Nephron progenitor cell (in vitro differentiated cells): Measurements from ENCODE around the gene NACC1.

ENCODE experiments used
- DNase-seq: peaks from one replicate; pipeline ENCODE4 v3.0.0; 2021
- H3K27ac Mint-ChIP-seq: 2 replicates; pipeline ENCODE4 v1.8.0; 2021; ENCODE audit warnings: mild to moderate bottlenecking, moderate library complexity, mixed read lengths
- H3K27me3 Mint-ChIP-seq: 2 replicates; pipeline ENCODE4 v1.8.0; 2021; ENCODE audit warnings: mild to moderate bottlenecking, low read depth, mixed read lengths; ENCODE audit not compliant: poor library complexity
- H3K36me3 Mint-ChIP-seq: 2 replicates; pipeline ENCODE4 v1.8.0; 2021; ENCODE audit warnings: low read depth, mixed read lengths
- H3K4me1 Mint-ChIP-seq: 2 replicates; pipeline ENCODE4 v1.8.0; 2021; ENCODE audit warnings: mixed read lengths
- H3K4me3 Mint-ChIP-seq: 2 replicates; pipeline ENCODE4 v1.8.0; 2021; ENCODE audit warnings: mild to moderate bottlenecking, moderate library complexity, mixed read lengths
- H3K9me3 Mint-ChIP-seq: 2 replicates; pipeline ENCODE4 v1.8.0; 2021; ENCODE audit warnings: mild to moderate bottlenecking, moderate library complexity, mixed read lengths
- TF ChIP-seq, protein P1 (sequence below): fragments of 200-600 bp; sonication (generic); IDR thresholded peaks from 2 replicates; pipeline ENCODE4 v1.5.0; 2021; ENCODE audit warnings: antibody characterized with exemption

The NACC1 gene

DNA sequence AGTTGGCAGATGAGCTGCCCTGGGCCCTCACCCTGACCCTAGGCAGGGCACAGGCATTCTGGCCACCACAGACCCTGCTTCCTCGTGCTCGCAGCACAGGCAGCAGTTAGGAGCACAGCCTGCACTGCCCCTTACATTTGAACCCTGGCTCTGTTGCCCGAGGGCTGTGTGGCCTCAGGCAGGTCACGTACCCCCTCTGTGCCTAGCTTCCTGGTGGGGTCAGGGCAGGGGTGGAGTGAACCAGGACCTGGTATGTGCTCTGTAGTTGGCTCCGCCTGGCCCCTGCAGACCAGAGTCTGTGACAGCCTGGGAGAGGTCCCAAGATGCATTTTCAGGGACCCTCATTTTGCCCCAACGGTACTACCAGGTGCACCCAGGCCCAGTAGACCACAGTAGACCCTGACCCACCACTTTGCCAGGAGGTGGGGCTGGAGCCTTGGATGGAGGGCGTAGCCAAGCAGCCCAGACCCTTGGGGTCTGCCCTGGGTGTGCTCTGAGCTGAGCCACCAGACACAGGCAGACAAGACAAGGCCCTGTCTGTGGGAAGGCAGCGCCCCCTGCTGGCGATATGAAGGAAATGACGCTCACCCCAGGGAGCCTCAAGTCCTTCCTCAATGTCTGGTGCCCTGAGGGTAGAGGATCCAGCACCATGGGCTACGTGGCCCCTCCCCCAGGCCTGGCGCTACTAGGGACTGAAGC is 24.5 kb upstream of the NACC1 start:
- no peaks in the 10 kb centered on the region for H3K36me3 Mint-ChIP-seq
- peaks cover 89% of the 10 kb centered on the region for H3K27me3 Mint-ChIP-seq
- peaks cover 28% of the 10 kb centered on the region for H3K4me1 Mint-ChIP-seq
- TF ChIP-seq, protein P1, sequence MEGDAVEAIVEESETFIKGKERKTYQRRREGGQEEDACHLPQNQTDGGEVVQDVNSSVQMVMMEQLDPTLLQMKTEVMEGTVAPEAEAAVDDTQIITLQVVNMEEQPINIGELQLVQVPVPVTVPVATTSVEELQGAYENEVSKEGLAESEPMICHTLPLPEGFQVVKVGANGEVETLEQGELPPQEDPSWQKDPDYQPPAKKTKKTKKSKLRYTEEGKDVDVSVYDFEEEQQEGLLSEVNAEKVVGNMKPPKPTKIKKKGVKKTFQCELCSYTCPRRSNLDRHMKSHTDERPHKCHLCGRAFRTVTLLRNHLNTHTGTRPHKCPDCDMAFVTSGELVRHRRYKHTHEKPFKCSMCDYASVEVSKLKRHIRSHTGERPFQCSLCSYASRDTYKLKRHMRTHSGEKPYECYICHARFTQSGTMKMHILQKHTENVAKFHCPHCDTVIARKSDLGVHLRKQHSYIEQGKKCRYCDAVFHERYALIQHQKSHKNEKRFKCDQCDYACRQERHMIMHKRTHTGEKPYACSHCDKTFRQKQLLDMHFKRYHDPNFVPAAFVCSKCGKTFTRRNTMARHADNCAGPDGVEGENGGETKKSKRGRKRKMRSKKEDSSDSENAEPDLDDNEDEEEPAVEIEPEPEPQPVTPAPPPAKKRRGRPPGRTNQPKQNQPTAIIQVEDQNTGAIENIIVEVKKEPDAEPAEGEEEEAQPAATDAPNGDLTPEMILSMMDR: peak; percentile 95
- peaks cover 3% of the 10 kb centered on the region for H3K9me3 Mint-ChIP-seq
- H3K4me3 Mint-ChIP-seq: no peak overlapping the region
- H3K27ac Mint-ChIP-seq: no peak overlapping the region
- DNase-seq: peak; percentile 84

DNA sequence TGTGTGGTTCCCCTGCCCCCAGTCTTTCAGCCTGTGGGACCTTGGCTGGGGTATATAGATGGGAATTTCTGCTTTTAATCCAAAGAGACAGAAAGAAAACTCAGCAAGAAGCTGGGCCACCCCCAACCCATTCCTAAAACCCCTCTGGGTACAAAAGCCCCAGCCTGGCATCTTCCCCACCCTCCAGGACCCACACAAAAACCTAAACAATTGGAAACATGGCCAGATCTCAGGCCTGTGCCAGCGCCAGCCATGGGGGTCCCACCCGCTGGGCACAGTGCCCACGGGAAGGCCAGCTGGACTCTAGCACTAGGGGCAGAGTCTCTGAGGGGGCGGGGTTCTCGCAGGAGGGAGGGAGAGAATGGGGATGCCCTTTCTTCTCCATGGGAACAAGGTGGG is 24.0 kb upstream of the NACC1 start:
- Mint-ChIP-seq H3K4me1 (peaks cover 28% of the 10 kb centered on the region), H3K36me3 (no peaks in the 10 kb centered on the region), H3K27ac (no peak overlapping the region), H3K4me3 (no peak overlapping the region), H3K27me3 (peaks cover 89% of the 10 kb centered on the region), H3K9me3 (peaks cover 3% of the 10 kb centered on the region)
- DNase-seq: no peak
- TF ChIP-seq, protein P1: no peak

DNA sequence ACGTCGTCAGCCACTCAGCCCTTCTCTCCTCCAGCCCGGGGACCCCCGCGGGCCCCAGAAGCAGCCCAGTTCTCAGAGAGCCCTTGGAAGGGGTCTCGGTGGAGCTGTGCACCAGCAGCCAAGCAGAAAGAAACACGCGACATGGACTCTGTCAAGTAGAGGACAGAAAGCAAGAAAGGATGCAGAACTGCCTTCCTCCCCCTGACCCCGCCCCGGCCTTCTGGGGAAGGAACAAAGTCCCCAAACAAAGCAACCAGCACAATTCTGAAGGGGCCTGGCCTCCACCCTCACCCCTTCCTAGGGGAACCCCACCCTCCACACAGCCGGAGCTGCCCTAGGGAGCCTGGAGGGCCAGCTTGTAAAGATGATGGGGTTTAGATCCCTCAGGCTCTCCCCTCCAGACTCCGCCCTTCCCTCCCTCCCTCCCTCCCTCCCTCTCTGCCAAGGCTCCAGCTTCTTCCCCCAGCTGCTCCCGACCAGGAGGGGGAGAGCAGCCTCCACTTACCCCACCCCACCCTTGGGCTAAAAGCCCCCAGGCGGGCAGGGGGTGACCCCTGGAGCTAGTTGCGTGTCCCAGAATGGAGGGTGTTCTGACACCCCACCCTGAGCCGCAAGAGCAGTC is 23.2 kb upstream of the NACC1 start:
- TF ChIP-seq, protein P1: no peak
- Mint-ChIP-seq H3K27me3 (peaks cover 93% of the 10 kb centered on the region), H3K4me1 (peaks cover 28% of the 10 kb centered on the region), H3K4me3 (no peak overlapping the region), H3K9me3 (peaks cover 4% of the 10 kb centered on the region), H3K36me3 (peaks cover under 1% of the 10 kb centered on the region), H3K27ac (no peak overlapping the region)
- DNase-seq: peak; percentile 31

DNA sequence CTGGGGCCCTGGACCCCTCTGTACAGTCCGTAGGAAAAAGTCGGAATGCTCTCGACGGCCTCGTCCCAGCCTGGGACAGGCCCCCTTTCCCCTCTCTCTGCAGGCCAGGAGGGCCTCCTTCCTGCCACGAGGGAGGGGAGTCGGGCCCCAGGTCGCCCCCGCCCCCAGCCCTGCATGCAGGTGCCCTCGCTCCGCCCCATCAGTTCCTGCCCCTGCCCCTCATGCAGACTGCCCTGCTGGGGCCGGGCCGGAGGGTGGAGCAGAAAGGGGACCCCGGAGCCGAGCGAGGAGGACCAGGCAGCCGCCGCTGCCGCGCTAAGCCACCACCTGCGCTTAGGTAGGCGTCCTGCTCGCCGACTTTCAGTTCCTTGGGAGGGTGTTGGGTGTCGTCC is 22.7 kb upstream of the NACC1 start:
- peak; percentile 42 for DNase-seq
- peaks cover 28% of the 10 kb centered on the region for H3K4me1 Mint-ChIP-seq
- H3K36me3 Mint-ChIP-seq: peaks cover 5% of the 10 kb centered on the region
- TF ChIP-seq, protein P1: no peak
- no peak overlapping the region for H3K27ac Mint-ChIP-seq
- H3K27me3 Mint-ChIP-seq: peaks cover 93% of the 10 kb centered on the region
- H3K9me3 Mint-ChIP-seq: peaks cover 6% of the 10 kb centered on the region
- peak overlapping the region; percentile 61 for H3K4me3 Mint-ChIP-seq

DNA sequence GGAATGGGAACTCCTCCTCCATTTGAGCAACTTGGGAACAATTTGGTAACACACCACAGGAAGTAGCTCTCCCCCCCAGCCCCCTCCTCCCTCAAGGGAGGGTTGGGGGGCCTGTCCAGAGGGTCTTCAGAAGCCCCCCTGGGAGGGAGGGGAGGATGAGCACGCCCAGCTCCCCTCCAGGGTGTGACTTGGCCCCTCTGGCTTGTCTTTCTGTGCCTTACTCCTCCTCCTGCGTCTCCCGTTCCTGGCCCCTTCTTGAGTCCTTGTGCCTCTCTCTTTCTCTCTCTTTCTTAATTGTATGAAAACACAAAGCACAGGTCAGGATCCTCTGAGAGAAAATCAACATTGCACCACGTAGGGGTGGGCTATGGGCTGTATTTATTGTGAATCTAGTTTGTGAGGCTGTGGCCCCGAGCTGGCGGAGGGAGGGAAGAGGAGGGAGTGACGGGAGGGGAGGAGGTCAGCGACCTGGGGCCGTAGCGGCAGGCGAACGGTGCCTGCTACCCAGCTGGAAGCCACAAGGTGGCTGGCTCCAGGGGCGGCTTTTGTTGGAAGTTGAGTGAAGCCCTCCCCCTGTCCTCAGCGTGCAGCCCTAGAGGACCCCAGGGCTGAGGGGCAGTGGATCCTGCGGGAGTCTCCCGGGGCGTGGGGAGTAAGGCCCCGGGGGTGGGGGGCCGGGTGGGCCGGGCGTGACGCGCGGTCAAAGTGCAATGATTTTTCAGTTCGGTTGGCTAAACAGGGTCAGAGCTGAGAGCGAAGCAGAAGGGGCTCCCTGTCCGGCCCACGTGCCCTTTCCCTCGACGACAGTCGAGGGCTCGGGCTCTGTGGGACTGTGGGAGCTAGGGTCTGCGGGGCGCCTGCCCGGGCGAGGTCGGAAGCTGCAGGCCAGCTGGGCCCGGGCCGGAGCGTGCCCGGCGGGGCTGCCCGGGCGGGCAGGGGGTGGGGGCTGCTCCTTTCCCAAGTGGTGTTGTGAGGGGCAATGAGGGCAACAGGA is 21.8 kb upstream of the NACC1 start:
- H3K27me3 Mint-ChIP-seq: peaks cover 93% of the 10 kb centered on the region
- H3K36me3 Mint-ChIP-seq: peaks cover 5% of the 10 kb centered on the region
- peak; percentile 71 for DNase-seq
- H3K9me3 Mint-ChIP-seq: peaks cover 6% of the 10 kb centered on the region
- TF ChIP-seq, protein P1: peak; percentile 35
- H3K4me1 Mint-ChIP-seq: peaks cover 28% of the 10 kb centered on the region
- peak overlapping the region; percentile 61 for H3K4me3 Mint-ChIP-seq
- no peak overlapping the region for H3K27ac Mint-ChIP-seq
